Heart right ventricle (tissue), 16 donors: Measurements from ENCODE around the gene HCLS1. TPM values are rescaled to one million over a fixed set of nuclear protein-coding genes. Genes with fewer than 3 reads are reported as not detected.

ENCODE experiments used
- ATAC-seq, 8 donors: fragments of 200-7000 bp; cut with Tn5 transposase; one replicate each; pipeline ENCODE4 v1.9.1; 2020; ENCODE audit warnings: mild to moderate bottlenecking in 8 of 8, moderate library complexity in 8 of 8, moderate number of reproducible peaks in 1 of 8
- DNase-seq, 2 donors: peaks; one replicate each; pipeline ENCODE4 v3.0.0-alpha.2; 2020
- H3K27ac ChIP-seq, 10 donors: fragments of 200-600 bp; sonication (generic) in 2 of 10; one replicate each; pipeline versions ENCODE4 v1.5.0 to v1.8.0; 2020 to 2022; ENCODE audit warnings: mild to moderate bottlenecking in 3 of 10
- H3K27me3 ChIP-seq, 7 donors: fragments of 200-600 bp; one replicate each; pipeline ENCODE4 v1.8.0; 2021 to 2022; ENCODE audit warnings: mild to moderate bottlenecking in 2 of 7
- H3K36me3 ChIP-seq, 9 donors: fragments of 200-600 bp; sonication (generic) in 1 of 9; one replicate each; pipeline versions ENCODE4 v1.5.0 to v1.8.0; 2020 to 2022; ENCODE audit warnings: mild to moderate bottlenecking in 2 of 9
- H3K4me1 ChIP-seq, 9 donors: fragments of 200-600 bp; sonication (generic) in 1 of 9; one replicate each; pipeline versions ENCODE4 v1.5.0 to v1.8.0; 2020 to 2022; ENCODE audit warnings: mild to moderate bottlenecking in 4 of 9
- H3K4me3 ChIP-seq, 10 donors: fragments of 200-600 bp; sonication (generic) in 2 of 10; one replicate each; pipeline versions ENCODE4 v1.5.0 to v1.8.0; 2020 to 2022; ENCODE audit warnings: mild to moderate bottlenecking in 7 of 10, moderate library complexity in 2 of 10
- H3K9me3 ChIP-seq, 11 donors: fragments of 200-600 bp in 10 of 11; sonication (generic) in 2 of 11; one replicate each; pipeline versions ENCODE4 v1.5.0 to v1.8.0; 2013 to 2022; ENCODE audit warnings: mild to moderate bottlenecking in 2 of 11, control low read depth in 1 of 11, moderate library complexity in 1 of 11
- WGBS, 2 donors: extraction: QIAGEN DNeasy Blood & Tissue Kit; methylation state at CpG; one replicate each; pipeline ENCODE4 v1.1.7; 2013; ENCODE audit warnings: inconsistent platforms in 1 of 2; 5-methylcytosine and 5-hydroxymethylcytosine counted together
- intact Hi-C, 10 donors: fragments of 100-400 bp; cut with DNase I; formaldehyde crosslinking; loops; one replicate each; pipeline versions ENCODE4 v1.11.1 to v1.14.2; 2022
- polyA plus RNA-seq, 2 donors: library from polyadenylated mRNA; stranded (reverse); fragments of 200-250 nt; gene quantifications; one replicate each; pipeline ENCODE4 v1.2.3, GENCODE V29; 2013
- total RNA-seq, 10 donors: library from RNA; stranded (reverse); fragmentation: NEBNext Ultra II Directional in 3 of 10; extraction: Animal tissue kit (Norgen Biotek cat#: 25700) in 3 of 10; gene quantifications; one replicate each; pipeline versions ENCODE4 v1.2.1 to v1.2.4, GENCODE V29; 2021 to 2023
- TF ChIP-seq, protein P1 (sequence below), 9 donors: fragments of 200-600 bp; sonication (generic) in 2 of 9; IDR thresholded peaks; one replicate each; pipeline versions ENCODE4 v1.5.0 to v1.8.0; 2021 to 2022; ENCODE audit warnings: antibody characterized with exemption in 9 of 9, mild to moderate bottlenecking in 5 of 9, moderate library complexity in 1 of 9
- donor health status: Arrhythmogenic right ventricular cardiomyopathy.
- donor health status: ischemic (EF 13 %, LVEDD 7.1; RV severe dilation, severe dysfunction).
- donor health status: healthy with polysubstance abuse.
- donor health status: DM: no; HTN: yes; CAD: no.
- donor health status: DM: no; HTN: no; CAD: no.
- donor health status: ischemic (EF 25% LVEDD 6.9; RV normal size, moderate dysfunction).
- donor health status: ischemic (EF 25% LVEDD 5.7; RV mildly dilated, moderate dysfunction).
- donor health status: healthy.
- donor health status: DM: yes; HTN: yes; CAD: no.
- donor health status: Ischemic cardiomyopathy.
- donor health status: ischemic (EF 35%, LVEDD 5.7; RV mildly dilated, moderate dysfunction).
- donor health status: nonischemic (EF 11% LVEDD 7.7; RV severe dilation, severe dysfunction).
- donor health status: DM: yes; HTN: yes; CAD: no.
- donor health status: PGD.
- donor health status: ischemic (EF 29% LVEDD 5.4; RV normal size, mild dysfunction).
- donor health status: nonischemic (EF 23%, LVEDD 6.1; RV moderate dilation, normal function).

Gene HCLS1
- total and polyA plus RNA-seq, 12 donors, result 5.0 to 40.7 (median 10.4) TPM

DNA sequence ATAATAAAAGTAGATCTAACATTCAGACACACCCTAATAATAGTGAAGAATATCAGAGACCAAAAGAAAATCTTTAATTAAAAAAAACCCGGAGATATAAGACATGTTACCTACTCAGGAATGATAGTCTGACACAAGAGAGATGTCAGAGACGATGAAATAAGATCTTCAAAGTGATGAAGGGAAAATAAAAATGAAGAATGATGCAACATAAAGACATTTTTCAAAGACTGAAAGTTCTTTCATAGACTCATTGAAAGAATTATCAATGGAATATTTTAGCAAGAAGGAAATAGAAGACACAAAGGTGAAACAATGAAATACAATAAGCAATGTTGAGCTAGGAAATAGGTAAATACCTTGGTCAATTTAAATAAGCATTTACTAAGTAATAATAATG, 19.6 kb downstream of the HCLS1 start:
- Histone ChIP-seq H3K36me3 (peaks cover 0 to 93% (median 5%) of the 10 kb centered on the region in 9 donors), H3K27me3 (no peaks in the 10 kb centered on the region), H3K27ac (no peak overlapping the region), H3K4me1 (no peaks in the 10 kb centered on the region), H3K9me3 (no peaks in the 10 kb centered on the region), H3K4me3 (no peak overlapping the region)
- TF ChIP-seq, protein P1, sequence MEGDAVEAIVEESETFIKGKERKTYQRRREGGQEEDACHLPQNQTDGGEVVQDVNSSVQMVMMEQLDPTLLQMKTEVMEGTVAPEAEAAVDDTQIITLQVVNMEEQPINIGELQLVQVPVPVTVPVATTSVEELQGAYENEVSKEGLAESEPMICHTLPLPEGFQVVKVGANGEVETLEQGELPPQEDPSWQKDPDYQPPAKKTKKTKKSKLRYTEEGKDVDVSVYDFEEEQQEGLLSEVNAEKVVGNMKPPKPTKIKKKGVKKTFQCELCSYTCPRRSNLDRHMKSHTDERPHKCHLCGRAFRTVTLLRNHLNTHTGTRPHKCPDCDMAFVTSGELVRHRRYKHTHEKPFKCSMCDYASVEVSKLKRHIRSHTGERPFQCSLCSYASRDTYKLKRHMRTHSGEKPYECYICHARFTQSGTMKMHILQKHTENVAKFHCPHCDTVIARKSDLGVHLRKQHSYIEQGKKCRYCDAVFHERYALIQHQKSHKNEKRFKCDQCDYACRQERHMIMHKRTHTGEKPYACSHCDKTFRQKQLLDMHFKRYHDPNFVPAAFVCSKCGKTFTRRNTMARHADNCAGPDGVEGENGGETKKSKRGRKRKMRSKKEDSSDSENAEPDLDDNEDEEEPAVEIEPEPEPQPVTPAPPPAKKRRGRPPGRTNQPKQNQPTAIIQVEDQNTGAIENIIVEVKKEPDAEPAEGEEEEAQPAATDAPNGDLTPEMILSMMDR (IDR thresholded peaks at IDR 0.05), result no peak
- no peak for ATAC-seq
- no peak for DNase-seq
- 95 to 97% methylated on average over 2 of the region's 2 CpGs for WGBS, 2 donors
- intact Hi-C loops, result loop anchor here in 2 of 10 donors (10.0 kb wide), 2 partner anchors 46 to 76 kb away; partner anchors contain the start of genes ARGFX (in 1 of the 2) and FBXO40 (in 1 of the 2)

DNA sequence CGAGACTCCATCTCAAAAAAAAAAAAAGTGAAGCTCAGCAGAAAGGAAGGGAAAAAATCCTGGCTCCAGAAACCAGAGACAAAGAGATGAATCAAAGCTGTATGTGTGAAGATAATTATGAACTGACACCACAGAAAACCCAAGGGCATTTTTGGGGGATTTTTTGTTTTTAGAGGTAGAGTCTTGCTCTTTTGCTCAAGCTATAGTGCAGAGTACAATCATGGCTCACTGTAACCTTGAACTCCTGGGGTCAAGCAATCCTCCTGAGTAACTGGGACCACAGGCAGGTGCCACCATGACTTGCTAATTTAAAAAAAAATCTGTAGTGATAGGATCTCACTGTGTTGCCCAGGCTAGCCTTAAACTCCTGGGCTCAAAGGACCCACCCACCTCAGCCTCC, 22.8 kb downstream of the HCLS1 start:
- intact Hi-C loops, result no loop called here
- Histone ChIP-seq H3K27ac (no peak overlapping the region), H3K9me3 (no peaks in the 10 kb centered on the region), H3K4me1 (no peaks in the 10 kb centered on the region), H3K4me3 (no peak overlapping the region), H3K27me3 (no peaks in the 10 kb centered on the region), H3K36me3 (peaks cover 0 to 98% (median 0%) of the 10 kb centered on the region in 9 donors)
- 100% methylated on average over 1 of the region's 1 CpG for WGBS, 2 donors
- TF ChIP-seq, protein P1 (IDR thresholded peaks at IDR 0.05), result no peak
- ATAC-seq (no peak), DNase-seq (no peak)

DNA sequence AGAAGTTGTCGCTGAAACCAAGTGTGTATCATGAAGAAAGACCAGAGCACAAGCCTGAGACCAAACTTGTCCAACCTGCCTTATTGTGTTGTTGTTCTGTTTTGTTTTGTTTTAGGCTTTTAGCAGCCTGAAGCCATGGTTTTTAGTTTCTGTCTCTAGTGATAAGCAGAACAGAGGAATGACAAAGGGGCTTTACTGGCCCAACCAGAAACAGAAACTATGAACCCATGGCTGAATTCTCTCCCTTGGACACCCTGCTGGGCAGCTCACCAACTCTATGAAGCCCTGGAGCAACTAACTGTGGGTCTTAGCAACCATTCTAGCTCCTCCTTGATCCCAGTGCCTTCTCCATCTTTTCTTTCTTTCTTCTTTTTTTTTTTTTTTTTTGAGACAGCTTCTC, 30.3 kb downstream of the HCLS1 start:
- H3K9me3 ChIP-seq, result no peaks in the 10 kb centered on the region
- ATAC-seq (no peak), DNase-seq (no peak)
- H3K4me1 ChIP-seq, result peaks cover 0 to 37% (median 14%) of the 10 kb centered on the region in 9 donors
- no peak overlapping the region for H3K4me3 ChIP-seq
- H3K27me3 ChIP-seq, result no peaks in the 10 kb centered on the region
- peaks cover 0 to 58% (median 0%) of the 10 kb centered on the region in 9 donors for H3K36me3 ChIP-seq
- 89 to 92% methylated on average over 1 of the region's 1 CpG for WGBS, 2 donors
- TF ChIP-seq, protein P1 (IDR thresholded peaks at IDR 0.05), result no peak
- intact Hi-C loops, result no loop called here
- H3K27ac ChIP-seq, result peak overlapping the region in 3 of 10 donors; percentile 22 to 44 (median 41)

DNA sequence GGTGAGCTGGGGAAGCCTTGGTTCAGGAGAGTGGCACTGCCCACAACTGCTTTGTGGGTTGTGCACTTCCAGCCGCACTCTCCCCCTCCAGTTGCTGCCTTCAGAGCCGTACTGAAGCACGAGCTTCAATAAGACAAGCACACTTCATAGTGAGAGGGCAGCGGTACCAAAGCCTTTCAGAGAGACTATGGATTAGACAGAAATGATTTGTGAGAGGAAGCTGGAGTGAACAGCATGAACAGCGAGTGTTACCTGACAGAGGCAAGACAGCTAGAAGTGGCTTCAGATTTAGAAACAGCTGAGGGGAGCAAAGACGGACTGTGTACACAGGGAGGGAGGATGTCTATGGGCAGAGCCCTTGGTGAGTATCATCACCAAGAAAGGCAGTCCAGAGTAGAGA, 31.1 kb downstream of the HCLS1 start:
- Histone ChIP-seq H3K4me1 (peaks cover 0 to 44% (median 14%) of the 10 kb centered on the region in 9 donors), H3K27ac (peak overlapping the region in 9 of 10 donors; percentile 13 to 56 (median 41)), H3K36me3 (peaks cover 0 to 51% (median 0%) of the 10 kb centered on the region in 9 donors), H3K9me3 (no peaks in the 10 kb centered on the region), H3K27me3 (no peaks in the 10 kb centered on the region), H3K4me3 (no peak overlapping the region)
- WGBS, 2 donors, result 55 to 70% methylated on average over 6 of the region's 6 CpGs
- DNase-seq (peak in 1 of 2 donors; percentile 15), ATAC-seq (peak; percentile 57 to 88 (median 64))
- intact Hi-C loops, result no loop called here
- TF ChIP-seq, protein P1 (IDR thresholded peaks at IDR 0.05), result no peak
